Stimulated activated CD8-positive, alpha-beta memory T cell treated with anti-CD3 and anti-CD28 coated beads, Interleukin-4, amount 100 ng/mL, for 4 hours (primary cell): ENCODE measurements around the gene RAB35.

Experiments used
- DNase-seq, 2 donors: peaks; one replicate each; pipeline ENCODE4 v3.0.0-alpha.2; 2020; ENCODE audit warnings: low read depth in 2 of 2, low spot score in 1 of 2

Gene RAB35

GRCh38 chr12:120086801-120087621 lies 29.5 kb downstream of the RAB35 start:
- DNase-seq = peak; percentile 98 to 99

GRCh38 chr12:120085920-120086645 lies 30.5 kb downstream of the RAB35 start:
- no peak for DNase-seq

DNA sequence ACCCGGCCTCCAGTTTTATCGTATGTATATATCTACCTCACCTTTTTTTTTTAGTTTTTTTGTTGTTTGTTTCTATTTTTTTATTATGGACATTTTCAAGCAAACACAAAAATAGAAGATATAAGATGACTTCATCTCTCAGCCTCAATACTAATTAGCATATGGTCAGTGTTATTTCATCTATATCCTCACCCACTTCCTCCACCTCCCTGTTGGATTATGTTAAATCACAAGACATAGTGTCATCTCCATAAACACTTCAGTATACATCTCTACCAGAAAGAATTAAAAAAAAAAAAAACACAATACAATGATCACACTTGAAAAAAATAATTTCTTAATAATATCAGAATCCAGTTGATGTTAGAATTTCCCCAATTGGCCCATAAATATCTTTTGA lies 34.9 kb downstream of the RAB35 start:
- DNase-seq = no peak

DNA sequence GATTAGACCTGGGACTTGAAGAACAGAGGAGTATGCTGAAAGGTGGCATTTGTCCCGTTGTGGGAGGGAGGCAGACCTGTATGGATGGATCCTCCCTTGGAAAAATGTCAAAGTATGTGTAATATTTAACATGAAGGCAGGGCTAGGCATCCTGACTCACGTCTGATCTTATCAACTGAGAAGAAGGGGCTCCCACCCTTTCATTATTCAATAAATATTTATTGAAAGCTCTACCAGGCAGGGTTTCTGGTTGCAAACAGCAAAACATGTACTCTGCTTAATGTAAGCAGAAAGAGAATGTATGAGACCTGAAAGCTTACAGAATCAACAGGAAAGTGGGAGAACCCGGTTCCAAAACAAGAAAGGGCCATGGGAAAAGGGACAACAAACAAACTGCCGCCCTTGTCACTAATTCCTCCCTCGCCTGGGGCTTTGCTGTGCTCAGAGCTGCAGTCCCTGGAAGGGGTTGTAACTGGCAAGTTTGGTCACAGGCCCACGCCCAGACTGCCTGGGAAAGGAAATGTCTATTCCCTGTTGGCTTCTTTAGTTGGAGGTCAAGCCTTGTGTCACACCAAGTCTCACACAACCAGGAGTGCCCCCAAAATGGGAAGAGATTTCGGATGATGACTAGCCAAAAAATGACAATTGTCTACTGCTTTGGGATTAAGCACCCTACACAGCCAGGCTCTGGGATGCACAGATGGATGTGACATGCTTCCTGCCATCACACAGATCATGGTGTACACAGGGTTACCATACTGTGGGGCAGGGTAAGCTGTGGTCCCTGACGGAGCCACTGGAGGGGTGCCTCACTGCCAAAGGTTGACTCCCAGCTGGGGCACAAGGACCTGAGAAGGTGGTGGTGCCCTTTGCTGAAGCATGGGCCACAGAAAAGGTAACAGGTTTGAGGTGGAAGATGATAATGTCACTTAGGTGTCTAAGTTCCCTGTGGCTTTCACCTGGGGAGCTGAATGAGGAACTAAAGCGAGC lies 36.8 kb downstream of the RAB35 start:
- no peak for DNase-seq

GRCh38 chr12:120078868-120079267 lies 37.7 kb downstream of the RAB35 start:
- no peak for DNase-seq

GRCh38 chr12:120077260-120077659 lies 39.3 kb downstream of the RAB35 start:
- DNase-seq = no peak

DNA sequence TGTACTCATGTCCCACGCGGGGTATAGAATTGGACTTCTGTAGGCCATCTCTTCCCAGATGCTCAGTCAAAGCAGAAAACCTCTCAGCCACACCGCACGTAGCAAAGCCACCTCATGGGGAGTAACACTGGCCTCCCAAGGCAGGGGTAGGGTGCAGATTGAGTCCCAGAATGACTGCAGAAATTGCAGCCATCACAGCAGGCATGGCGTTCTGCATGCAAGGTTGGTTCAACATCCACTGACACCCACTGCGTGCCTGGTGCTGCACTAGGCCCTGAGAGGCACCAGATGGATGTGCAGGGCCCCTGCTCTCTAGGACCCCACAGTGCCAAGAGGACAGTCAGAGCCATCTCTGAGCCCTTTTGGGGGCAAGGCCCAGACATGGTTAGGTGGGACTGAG lies 39.9 kb downstream of the RAB35 start:
- DNase-seq = no peak

DNA sequence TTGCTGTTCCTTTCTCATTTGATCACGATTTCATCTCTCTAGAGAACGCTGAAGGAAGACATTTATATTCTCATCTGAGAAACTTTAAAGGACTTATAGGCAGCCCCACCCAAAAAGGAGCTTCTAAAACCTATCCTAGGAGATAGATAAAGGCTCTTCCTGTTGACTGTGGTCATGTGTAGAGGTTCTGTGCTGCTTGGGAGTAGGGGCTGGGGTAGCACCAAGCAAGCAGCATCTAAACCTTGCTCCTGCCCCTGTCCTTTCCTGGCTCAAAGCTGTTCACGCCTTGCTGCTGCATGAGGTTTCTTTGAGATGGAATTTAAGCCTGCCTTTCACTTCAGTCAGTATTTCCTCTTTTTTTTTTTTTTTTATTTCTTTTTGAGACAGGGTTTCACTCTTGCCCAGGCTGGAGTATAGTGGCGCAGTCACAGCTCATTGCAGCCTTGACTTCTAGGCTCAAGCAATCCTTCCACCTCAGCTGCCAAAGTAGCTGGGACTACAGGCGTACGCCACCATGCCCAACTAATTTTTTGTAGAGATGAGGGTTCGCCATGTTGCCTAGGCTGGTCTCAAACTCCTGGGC lies 41.4 kb downstream of the RAB35 start:
- no peak for DNase-seq

GRCh38 chr12:120072472-120073249 lies 43.9 kb downstream of the RAB35 start:
- no peak for DNase-seq

- no peak for DNase-seq
Measured at GRCh38 chr12:120071493-120072020, 45.0 kb downstream of the RAB35 start.

DNA sequence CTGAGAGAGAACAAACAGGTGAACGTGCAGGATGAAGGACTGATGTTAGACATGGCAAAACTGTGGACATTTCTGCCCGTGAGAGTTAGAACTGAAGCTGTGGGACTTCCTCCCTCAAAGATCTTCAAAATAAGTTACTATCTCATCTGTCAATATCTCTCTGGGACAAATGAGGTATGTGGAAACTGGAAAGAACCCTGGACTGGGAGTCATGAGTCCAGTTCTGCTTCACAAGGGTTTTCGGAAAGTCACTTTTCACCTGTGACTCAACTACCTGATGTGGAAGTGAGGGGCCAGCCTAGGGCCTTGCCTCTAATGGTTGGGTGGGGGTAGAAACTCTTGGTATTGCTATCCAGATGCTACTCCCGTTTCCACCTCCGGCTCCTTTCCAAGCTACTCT lies 47.3 kb downstream of the RAB35 start:
- DNase-seq = no peak

DNA sequence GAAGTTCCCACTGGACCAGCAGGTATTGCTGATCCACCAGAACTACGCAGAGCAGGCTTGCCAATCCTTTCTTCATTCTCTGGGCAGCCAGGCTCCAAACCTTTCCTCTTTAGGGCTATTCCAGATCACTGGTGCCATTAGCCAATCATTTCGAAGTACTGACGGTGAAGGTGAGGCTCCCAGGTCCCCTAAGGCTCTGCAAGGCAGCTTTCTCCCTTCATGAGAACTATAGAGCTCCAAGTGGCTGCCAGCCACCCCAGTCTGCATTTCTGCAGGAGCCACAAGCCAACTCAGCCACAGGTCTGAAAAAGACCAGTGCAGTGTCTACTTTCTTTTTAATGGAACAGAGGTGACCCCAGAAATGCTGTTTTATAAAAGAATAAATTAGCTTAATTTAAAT lies 48.7 kb downstream of the RAB35 start:
- DNase-seq = no peak

DNA sequence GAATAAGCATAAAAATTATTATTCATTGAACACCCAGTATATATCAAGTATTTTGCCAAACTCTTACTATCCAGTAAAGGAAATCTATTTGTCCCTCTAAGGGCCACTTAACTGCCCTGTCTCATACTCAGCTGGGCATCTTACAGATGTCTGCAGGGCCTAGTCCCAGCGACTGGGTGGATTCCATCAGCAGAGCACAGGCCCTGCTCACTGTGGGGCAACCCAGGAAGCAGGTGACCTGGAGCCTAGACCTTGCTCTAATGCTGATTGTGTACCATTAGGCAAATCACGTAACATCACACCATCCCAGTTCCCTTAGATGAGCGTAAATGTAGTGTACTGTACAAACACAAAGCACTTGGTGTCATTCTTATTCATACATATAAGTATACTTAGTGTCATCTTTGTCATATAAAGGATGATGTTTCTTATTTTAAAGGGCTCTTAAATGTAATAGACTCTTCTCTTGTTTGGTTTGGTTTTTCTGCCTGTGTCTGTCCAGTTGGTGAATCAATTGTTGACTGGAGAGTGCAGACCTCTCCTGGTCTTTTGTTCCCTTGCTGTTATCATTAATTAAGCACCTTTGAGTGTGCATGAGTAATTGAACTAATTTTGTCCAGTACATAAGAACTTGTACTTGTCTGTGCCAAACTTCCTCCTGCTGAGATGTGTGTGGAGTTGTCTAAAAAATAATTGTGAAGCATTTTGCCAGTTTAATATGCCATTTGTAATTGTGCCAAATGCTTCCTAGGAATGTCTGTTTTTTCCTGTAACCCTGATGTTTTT lies 49.3 kb downstream of the RAB35 start:
- DNase-seq = no peak

- DNase-seq = no peak
Measured at GRCh38 chr12:120066341-120066740, 50.2 kb downstream of the RAB35 start.

DNA sequence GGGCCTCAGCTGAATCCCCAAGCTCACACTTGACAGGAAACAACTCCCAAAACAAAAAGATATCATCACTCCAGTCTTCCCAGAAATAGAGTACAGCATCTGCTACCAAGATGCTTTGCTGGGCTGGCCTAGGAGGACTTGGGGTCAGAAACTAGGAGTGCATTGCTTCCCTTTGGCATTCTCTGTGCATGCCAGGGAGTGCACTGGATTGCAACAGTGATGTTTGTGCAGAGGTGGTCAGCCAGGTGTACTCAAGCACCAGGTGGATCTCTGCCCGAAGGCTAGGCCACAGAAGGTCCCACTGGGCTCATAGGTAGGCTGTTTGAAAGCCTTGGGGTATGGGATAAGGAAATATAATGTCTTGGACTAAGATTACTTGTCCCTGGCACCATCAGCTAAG lies 51.1 kb downstream of the RAB35 start:
- DNase-seq = no peak

DNA sequence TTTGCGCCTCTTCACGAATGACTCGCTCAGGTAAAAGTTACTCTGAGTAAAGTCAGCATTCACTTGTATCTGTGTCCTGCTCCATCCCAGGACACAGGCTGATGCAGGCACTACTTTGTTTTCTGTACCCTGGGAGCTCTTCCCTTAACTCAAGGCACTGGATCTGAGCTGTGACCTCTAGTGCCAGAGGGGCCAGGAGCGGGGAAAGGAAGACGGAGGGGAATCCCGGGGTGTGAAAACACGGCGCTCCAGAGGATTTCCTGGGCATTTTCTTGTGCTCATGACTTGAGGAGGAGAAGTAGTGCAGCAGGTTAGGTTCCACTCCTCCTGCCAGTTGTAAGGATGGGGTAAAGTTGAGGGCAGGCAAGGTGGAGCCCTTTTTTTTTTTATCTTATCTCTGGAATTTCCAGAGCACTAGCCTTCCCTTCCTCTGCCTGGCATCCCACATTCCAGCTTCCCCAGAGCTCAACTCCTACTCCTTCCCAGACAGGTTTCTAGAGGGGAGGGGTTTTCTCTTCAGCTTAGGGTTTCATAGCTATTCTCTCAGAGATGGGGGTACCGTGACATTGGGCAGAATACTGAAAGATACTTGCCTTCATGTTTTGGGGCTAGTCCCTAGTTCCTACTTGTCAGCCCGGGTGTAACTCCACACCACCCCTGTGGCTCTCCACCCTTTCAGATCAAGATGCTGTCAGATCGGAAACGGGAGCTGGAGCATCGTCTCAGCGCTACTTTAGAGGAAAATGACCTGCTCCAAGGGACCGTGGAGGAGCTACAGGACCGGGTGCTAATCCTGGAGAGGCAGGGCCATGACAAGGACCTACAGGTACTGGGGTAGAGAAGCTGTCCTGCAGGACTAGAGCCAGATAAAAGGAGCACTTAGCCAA lies 52.3 kb downstream of the RAB35 start:
- DNase-seq = no peak

DNA sequence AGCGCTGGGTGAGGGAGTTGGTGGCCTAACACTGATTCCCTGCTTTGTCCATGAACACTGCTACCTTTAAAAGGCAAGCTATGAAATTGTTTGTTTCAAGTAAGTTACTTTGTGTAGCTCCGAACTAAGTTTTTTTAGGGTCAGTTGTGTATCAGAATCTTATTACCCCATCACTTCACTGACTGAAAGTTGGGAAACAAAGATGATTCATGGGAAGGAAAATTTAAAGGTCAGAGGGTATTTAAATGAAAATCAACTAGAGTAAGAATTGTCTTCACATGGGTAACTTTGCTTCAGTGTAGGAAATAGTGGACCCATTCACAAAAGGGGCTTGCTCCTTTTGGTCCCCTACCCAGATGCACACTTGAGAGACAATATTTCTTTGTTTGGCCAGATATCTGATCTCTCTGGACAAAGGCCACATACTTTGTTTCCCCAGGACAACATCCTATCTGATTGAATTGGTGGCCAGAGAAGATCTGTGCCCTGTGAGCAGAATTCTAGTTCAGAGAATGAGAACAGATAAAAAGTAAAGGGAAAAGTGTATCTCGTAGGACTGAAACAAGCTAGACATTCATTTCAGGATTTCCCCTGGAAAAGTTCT lies 53.5 kb downstream of the RAB35 start:
- no peak for DNase-seq
